H9 (cell line): ENCODE data around the gene ZFAND3. TPM values are rescaled to one million over a fixed set of nuclear protein-coding genes. Genes with fewer than 3 reads are reported as not detected.

Experiments used
- DNase-seq: peaks from one replicate; pipeline ENCODE4 v3.0.0-alpha.2; 2017
- H2AFZ ChIP-seq: one replicate; pipeline ENCODE4 v1.6.1; 2013; ENCODE audit warnings: mild to moderate bottlenecking, low read length, control low read depth, moderate library complexity
- H2AK5ac ChIP-seq: 2 replicates; pipeline ENCODE4 v1.6.1; 2013; ENCODE audit warnings: low read length, control low read depth, mixed read lengths; ENCODE audit not compliant: insufficient read length
- H2BK120ac ChIP-seq: one replicate; pipeline ENCODE4 v1.6.1; 2013; ENCODE audit warnings: low read depth, mild to moderate bottlenecking, low read length, control low read depth, inconsistent platforms; ENCODE audit not compliant: poor library complexity, severe bottlenecking
- H2BK12ac ChIP-seq: 2 replicates; pipeline ENCODE4 v1.6.1; 2013; ENCODE audit warnings: low read length, control low read depth, mixed read lengths, low read depth; ENCODE audit not compliant: insufficient read length
- H2BK15ac ChIP-seq: 2 replicates; pipeline ENCODE4 v1.6.1; 2013; ENCODE audit warnings: low read depth, low read length, control low read depth
- H2BK20ac ChIP-seq: one replicate; pipeline ENCODE4 v1.6.1; 2013; ENCODE audit warnings: low read depth, mild to moderate bottlenecking, low read length, control low read depth, inconsistent platforms; ENCODE audit not compliant: poor library complexity, severe bottlenecking
- H2BK5ac ChIP-seq: 2 replicates; pipeline ENCODE4 v1.6.1; 2013; ENCODE audit warnings: low read length, control low read depth, mixed read lengths; ENCODE audit not compliant: insufficient read length
- H3K14ac ChIP-seq: 2 replicates; pipeline ENCODE4 v1.6.1; 2013; ENCODE audit warnings: low read length, control low read depth; ENCODE audit not compliant: insufficient read depth
- H3K18ac ChIP-seq: 2 replicates; pipeline ENCODE4 v1.6.1; 2013; ENCODE audit warnings: low read depth, mild to moderate bottlenecking, mixed read lengths, low read length, control low read depth; ENCODE audit not compliant: insufficient read length
- H3K23ac ChIP-seq: 2 replicates; pipeline ENCODE4 v1.6.1; 2013; ENCODE audit warnings: low read length, control low read depth, mixed read lengths, low read depth; ENCODE audit not compliant: insufficient read length
- H3K23me2 ChIP-seq: 2 replicates; pipeline ENCODE4 v1.6.1; 2013; ENCODE audit warnings: low read depth, mild to moderate bottlenecking, mixed read lengths, low read length, control low read depth; ENCODE audit not compliant: insufficient read length, poor library complexity, severe bottlenecking
- H3K27ac ChIP-seq: 2 replicates; pipeline ENCODE4 v1.5.1; 2013; ENCODE audit warnings: low read length, control low read depth, mixed read lengths, low read depth; ENCODE audit not compliant: insufficient read length
- H3K27me3 ChIP-seq: 2 replicates; pipeline ENCODE4 v1.6.1; 2013; ENCODE audit warnings: low read length, control low read depth, inconsistent platforms; ENCODE audit not compliant: insufficient read depth
- H3K4ac ChIP-seq: 2 replicates; pipeline ENCODE4 v1.6.1; 2013; ENCODE audit warnings: low read depth, mild to moderate bottlenecking, control low read depth, inconsistent platforms, low read length, moderate library complexity
- H3K4me1 ChIP-seq: 2 replicates; pipeline ENCODE4 v1.6.1; 2013; ENCODE audit warnings: low read length, control low read depth, inconsistent platforms; ENCODE audit not compliant: insufficient read depth
- H3K4me2 ChIP-seq: 2 replicates; pipeline ENCODE4 v1.6.1; 2013; ENCODE audit warnings: low read length, control low read depth, mixed read lengths; ENCODE audit not compliant: insufficient read length, insufficient read depth
- H3K56ac ChIP-seq: 2 replicates; pipeline ENCODE4 v1.6.1; 2013; ENCODE audit warnings: low read depth, mild to moderate bottlenecking, mixed read lengths, low read length, control low read depth; ENCODE audit not compliant: insufficient read length
- H3K79me1 ChIP-seq: 2 replicates; pipeline ENCODE4 v1.6.1; 2013; ENCODE audit warnings: low read depth, mild to moderate bottlenecking, moderate library complexity, low read length, control low read depth, inconsistent platforms; ENCODE audit not compliant: insufficient read depth, poor library complexity, severe bottlenecking
- H3K79me2 ChIP-seq: 2 replicates; pipeline ENCODE4 v1.6.1; 2013; ENCODE audit warnings: low read length, control low read depth, inconsistent platforms; ENCODE audit not compliant: insufficient read depth
- H3K9ac ChIP-seq: 2 replicates; pipeline ENCODE4 v1.6.1; 2013; ENCODE audit warnings: low read length, control low read depth, mixed read lengths; ENCODE audit not compliant: insufficient read length; ENCODE audit errors: extremely low read depth
- H3K9me3 ChIP-seq: one replicate; pipeline ENCODE4 v1.6.1; 2013; ENCODE audit warnings: low read depth, low read length, inconsistent platforms; ENCODE audit not compliant: control insufficient read depth
- H3T11ph ChIP-seq: one replicate; pipeline ENCODE4 v1.6.1; 2013; ENCODE audit warnings: mild to moderate bottlenecking, low read length, control low read depth, inconsistent platforms
- H4K20me1 ChIP-seq: one replicate; pipeline ENCODE4 v1.6.1; 2013; ENCODE audit not compliant: control insufficient read depth, insufficient read length, insufficient read depth
- H4K5ac ChIP-seq: 2 replicates; pipeline ENCODE4 v1.6.1; 2013; ENCODE audit warnings: low read depth, mild to moderate bottlenecking, mixed read lengths, low read length, control low read depth; ENCODE audit not compliant: insufficient read length
- H4K8ac ChIP-seq: replicated peaks from 2 replicates; pipeline ENCODE4 v1.6.1; 2013; ENCODE audit warnings: low read length, control low read depth, mixed read lengths, low read depth; ENCODE audit not compliant: insufficient read length
- H4K91ac ChIP-seq: 2 replicates; pipeline ENCODE4 v1.6.1; 2013; ENCODE audit warnings: low read depth, mild to moderate bottlenecking, moderate library complexity, mixed read lengths, low read length, control low read depth; ENCODE audit not compliant: insufficient read length
- H3K27ac Mint-ChIP-seq, 3 experiments: 2 replicates in 2 of 3; 3 replicates in 1 of 3; pipeline ENCODE4 v1.8.0; 2020 to 2021; ENCODE audit warnings: mixed read lengths in 3 of 3, mild to moderate bottlenecking in 1 of 3, moderate library complexity in 1 of 3
- H3K27me3 Mint-ChIP-seq: 2 replicates; pipeline ENCODE4 v1.8.0; 2021; ENCODE audit warnings: low read depth, mild to moderate bottlenecking, moderate library complexity, mixed read lengths
- H3K36me3 Mint-ChIP-seq, 3 experiments: 2 replicates in 2 of 3; 3 replicates in 1 of 3; pipeline ENCODE4 v1.8.0; 2020 to 2021; ENCODE audit warnings: low read depth in 3 of 3, mixed read lengths in 3 of 3; ENCODE audit not compliant: insufficient read depth in 1 of 3
- H3K4me1 Mint-ChIP-seq, 2 experiments: 2 replicates each; pipeline ENCODE4 v1.8.0; 2020; ENCODE audit warnings: mixed read lengths in 2 of 2
- H3K4me3 Mint-ChIP-seq, 2 experiments: 2 replicates in 1 of 2; 3 replicates in 1 of 2; pipeline ENCODE4 v1.8.0; 2020 to 2021; ENCODE audit warnings: mild to moderate bottlenecking in 2 of 2, mixed read lengths in 2 of 2, moderate library complexity in 1 of 2
- H3K9me3 Mint-ChIP-seq, 2 experiments: 2 replicates in 1 of 2; 3 replicates in 1 of 2; pipeline ENCODE4 v1.8.0; 2020; ENCODE audit warnings: mild to moderate bottlenecking in 2 of 2, mixed read lengths in 2 of 2, moderate library complexity in 1 of 2
- WGBS: extraction: QIAGEN DNeasy Blood & Tissue Kit; methylation state at CpG from one replicate; pipeline ENCODE4 v1.1.7; 2013; ENCODE audit warnings: missing lambda C conversion rate, low lambda C conversion rate, mixed read lengths; ENCODE audit not compliant: insufficient read length; ENCODE audit errors: extremely low coverage; 5-methylcytosine and 5-hydroxymethylcytosine counted together
- total RNA-seq: library from RNA; stranded (reverse); gene quantifications from 2 replicates; pipeline ENCODE4 v1.2.1, GENCODE V29; 2021
- TF ChIP-seq, protein P1 (sequence below): fragments of 200-600 bp; sonication (generic); conservative IDR thresholded peaks from 3 replicates; pipeline ENCODE4 v1.8.0; 2021; ENCODE audit warnings: antibody characterized with exemption, mild to moderate bottlenecking

ZFAND3 gene
- total RNA-seq, 1 experiment from 2014 or later = 57.7 TPM

- no peaks in the 10 kb centered on the region for H3K36me3 Mint-ChIP-seq
- Histone ChIP-seq H3K23me2 (no peaks in the 10 kb centered on the region), H2BK5ac (no peak overlapping the region), H4K20me1 (no peaks in the 10 kb centered on the region), H4K91ac (no peak overlapping the region), H3K79me1 (peaks cover 2% of the 10 kb centered on the region), H3K27ac (no peak overlapping the region), H3T11ph (no peak overlapping the region), H2BK120ac (no peak overlapping the region), H3K79me2 (no peaks in the 10 kb centered on the region; the same call in 1 of the 2 replicates), H4K8ac (no peak overlapping the region), H3K9ac (no peak overlapping the region), H3K18ac (no peak overlapping the region), H2BK15ac (no peak overlapping the region), H2AFZ (no peak overlapping the region), H3K4me2 (no peak overlapping the region), H3K4ac (no peak overlapping the region), H4K5ac (no peak overlapping the region), H2AK5ac (no peak overlapping the region), H3K23ac (no peak overlapping the region), H3K9me3 (no peaks in the 10 kb centered on the region), H3K4me1 (no peaks in the 10 kb centered on the region; the same call in 1 of the 2 replicates), H2BK12ac (no peak overlapping the region), H3K56ac (no peak overlapping the region), H2BK20ac (no peak overlapping the region), H3K14ac (no peak overlapping the region), H3K27me3 (no peaks in the 10 kb centered on the region)
- H3K9me3 Mint-ChIP-seq = no peaks in the 10 kb centered on the region
- DNase-seq = no peak
- peak overlapping the region in 1 of 3 experiments; percentile 80; a peak in 2 of 7 replicates for H3K27ac Mint-ChIP-seq
- H3K27me3 Mint-ChIP-seq = no peaks in the 10 kb centered on the region
- WGBS = no CpG with 5 or more reads among the region's 6 CpGs
- TF ChIP-seq, protein P1, sequence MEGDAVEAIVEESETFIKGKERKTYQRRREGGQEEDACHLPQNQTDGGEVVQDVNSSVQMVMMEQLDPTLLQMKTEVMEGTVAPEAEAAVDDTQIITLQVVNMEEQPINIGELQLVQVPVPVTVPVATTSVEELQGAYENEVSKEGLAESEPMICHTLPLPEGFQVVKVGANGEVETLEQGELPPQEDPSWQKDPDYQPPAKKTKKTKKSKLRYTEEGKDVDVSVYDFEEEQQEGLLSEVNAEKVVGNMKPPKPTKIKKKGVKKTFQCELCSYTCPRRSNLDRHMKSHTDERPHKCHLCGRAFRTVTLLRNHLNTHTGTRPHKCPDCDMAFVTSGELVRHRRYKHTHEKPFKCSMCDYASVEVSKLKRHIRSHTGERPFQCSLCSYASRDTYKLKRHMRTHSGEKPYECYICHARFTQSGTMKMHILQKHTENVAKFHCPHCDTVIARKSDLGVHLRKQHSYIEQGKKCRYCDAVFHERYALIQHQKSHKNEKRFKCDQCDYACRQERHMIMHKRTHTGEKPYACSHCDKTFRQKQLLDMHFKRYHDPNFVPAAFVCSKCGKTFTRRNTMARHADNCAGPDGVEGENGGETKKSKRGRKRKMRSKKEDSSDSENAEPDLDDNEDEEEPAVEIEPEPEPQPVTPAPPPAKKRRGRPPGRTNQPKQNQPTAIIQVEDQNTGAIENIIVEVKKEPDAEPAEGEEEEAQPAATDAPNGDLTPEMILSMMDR = no peak
- peaks cover 27 to 28% of the 10 kb centered on the region in 2 experiments for H3K4me1 Mint-ChIP-seq
- no peak overlapping the region for H3K4me3 Mint-ChIP-seq
Measured at GRCh38 chr6:37990762-37991525, 171.4 kb downstream of the ZFAND3 start.
